OCI-LY3 (cell line): ENCODE data around the gene KRTAP4-12.
"Not testable (repeated sequence)": the region's sequence is repeated elsewhere in the genome, so short reads cannot be mapped to it uniquely, and the experiment has no call there.

ENCODE experiments used
- CTCF ChIP-seq: fragments of 200-600, 300-600 bp; sonication (generic); IDR thresholded peaks from 2 replicates; pipeline ENCODE4 v1.5.1; 2014; ENCODE audit warnings: antibody characterized with exemption, low read length, low read depth
- EZH2phosphoT487 ChIP-seq: fragments of 200-600 bp; shearing (Covaris generic); IDR thresholded peaks from 2 replicates; pipeline ENCODE4 v1.6.1; 2018; ENCODE audit warnings: antibody characterized with exemption, mixed run types, low read depth

DNA sequence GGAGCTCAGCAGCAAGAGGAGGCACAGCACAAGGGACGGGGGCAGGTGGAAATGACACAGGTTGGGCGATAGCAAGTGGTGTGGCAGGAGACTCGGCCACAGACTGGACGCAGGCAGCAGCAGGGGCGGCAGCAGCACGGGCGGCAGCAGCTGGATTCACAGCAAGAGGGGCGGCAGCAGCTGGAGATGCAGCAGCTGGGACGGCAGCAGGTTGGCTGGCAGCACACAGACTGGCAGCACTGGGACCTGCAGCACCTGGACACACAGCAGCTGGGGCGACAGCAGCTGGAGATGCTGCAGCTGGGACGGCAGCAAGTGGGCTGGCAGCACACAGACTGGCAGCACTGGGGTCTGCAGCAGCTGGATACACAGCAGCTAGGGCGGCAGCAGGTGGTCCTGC, 15.9 kb upstream of the KRTAP4-12 start:
- TF ChIP-seq CTCF, EZH2phosphoT487: not testable (repeated sequence)
